Left colon (tissue), 2 donors: ENCODE measurements around the gene IGFN1. TPM values are rescaled to one million over a fixed set of nuclear protein-coding genes. Genes with fewer than 3 reads are reported as not detected.

Experiments used
- ATAC-seq: fragments of 200-7000 bp; cut with Tn5 transposase; one replicate; pipeline ENCODE4 v1.9.1; 2020; ENCODE audit warnings: mild to moderate bottlenecking, moderate library complexity
- DNase-seq, 2 donors: peaks; one replicate each; pipeline ENCODE4 v3.0.0-alpha.2; 2020
- intact Hi-C, 2 donors: fragments of 100-400 bp; cut with DNase I in 1 of 2; cut with micrococcal nuclease in 1 of 2; formaldehyde crosslinking; loops; one replicate each; pipeline versions ENCODE4 v1.11.2 to v1.14.0; 2022; cut with DNase I, micrococcal nuclease
- total RNA-seq, 2 donors: library from RNA; stranded (reverse); fragmentation: NEBNext Ultra II Directional; extraction: Animal tissue kit (Norgen Biotek cat#: 25700); gene quantifications; one replicate each; pipeline ENCODE4 v1.2.1, GENCODE V29; 2021
- donor health status: DM: no; HTN: no; CAD: no.
- donor health status: DM: yes; HTN: yes; CAD: no.

IGFN1 gene
- total RNA-seq, 2 donors from 2014 or later: 0.39 TPM; not detected in 1

DNA sequence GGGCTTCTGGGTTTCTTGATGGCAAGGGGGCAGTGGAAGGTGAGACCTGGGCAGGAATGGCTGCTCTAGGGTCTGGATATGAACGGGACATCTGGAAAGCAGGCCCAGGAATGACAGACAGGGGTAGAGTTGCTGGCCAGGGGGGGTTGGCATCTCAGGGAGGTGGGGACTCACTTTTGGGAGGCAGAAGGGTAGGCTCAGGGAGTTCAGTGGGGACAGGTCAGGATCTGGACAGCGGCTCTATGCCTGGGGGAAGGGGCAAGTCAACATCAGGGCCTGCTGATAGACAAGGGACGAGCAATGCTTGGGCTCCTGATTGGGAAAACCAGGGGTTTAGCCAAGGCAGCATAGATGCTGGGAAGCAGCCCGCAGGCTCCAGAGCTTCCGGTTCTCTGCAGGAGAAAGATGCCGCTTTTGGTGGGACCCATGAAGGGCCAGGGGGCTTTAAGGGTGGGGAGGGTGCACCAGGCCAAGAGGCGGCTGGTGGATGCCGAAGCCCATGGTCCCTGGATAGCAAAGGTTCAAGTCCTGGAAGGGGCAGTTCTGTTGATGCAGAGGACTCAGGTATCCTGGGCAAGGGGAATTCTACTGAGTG, 21.9 kb downstream of the IGFN1 start:
- no peak for ATAC-seq
- intact Hi-C loops: no loop called here
- DNase-seq: no peak

DNA sequence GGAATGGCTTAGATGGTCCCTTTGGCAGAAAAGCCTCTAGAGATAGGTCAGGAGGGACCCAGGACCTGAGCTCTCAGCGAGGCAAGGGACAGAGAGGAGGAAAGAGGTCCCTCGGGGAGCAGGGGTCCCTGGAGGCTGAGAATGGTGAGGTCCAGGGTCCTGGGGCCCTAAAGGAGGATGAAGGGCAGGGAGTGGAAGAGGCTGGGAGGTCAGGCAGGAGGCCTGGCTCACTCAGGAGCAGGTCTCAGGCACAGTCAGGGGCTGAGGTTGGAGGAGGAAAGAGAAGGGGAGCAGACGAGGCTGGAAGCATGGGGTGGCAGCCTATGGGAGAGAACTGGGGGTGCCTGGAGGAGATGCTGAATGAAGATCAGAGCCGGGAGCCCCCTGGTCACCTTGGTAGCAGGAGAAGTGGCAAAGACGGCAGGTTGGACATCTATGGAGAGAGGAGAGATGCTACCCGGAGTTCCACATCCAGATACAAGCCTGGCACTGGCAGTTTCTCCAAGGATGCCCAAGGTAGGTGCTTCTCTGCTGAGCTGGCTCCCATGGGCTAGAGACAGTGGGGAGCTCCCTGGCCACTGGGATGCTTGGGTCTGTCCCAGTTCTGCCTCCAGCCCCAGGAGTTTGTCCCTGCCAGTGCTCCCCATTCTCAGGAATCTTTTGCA, 22.6 kb downstream of the IGFN1 start:
- intact Hi-C loops: no loop called here
- DNase-seq (no peak), ATAC-seq (no peak)

DNA sequence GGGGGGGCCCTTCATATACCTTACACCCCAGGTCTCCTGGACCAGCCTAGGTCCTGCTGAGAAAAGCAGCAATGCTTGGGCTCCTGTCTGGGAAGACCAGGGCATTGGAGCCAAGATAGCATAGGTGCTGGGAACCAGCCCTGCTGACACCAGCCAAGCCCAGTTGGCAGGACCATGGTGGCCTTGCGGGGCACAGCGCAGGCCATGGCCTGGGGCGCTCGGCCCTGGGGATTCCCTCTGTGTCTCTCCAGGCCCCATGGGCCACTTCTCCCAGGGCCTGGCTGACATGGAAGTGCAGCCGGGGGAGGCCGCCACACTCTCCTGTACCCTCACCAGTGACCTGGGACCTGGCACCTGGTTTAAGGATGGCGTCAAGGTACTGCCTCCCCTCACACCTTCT, 23.3 kb downstream of the IGFN1 start:
- ATAC-seq: no peak
- intact Hi-C loops: no loop called here
- no peak for DNase-seq

DNA sequence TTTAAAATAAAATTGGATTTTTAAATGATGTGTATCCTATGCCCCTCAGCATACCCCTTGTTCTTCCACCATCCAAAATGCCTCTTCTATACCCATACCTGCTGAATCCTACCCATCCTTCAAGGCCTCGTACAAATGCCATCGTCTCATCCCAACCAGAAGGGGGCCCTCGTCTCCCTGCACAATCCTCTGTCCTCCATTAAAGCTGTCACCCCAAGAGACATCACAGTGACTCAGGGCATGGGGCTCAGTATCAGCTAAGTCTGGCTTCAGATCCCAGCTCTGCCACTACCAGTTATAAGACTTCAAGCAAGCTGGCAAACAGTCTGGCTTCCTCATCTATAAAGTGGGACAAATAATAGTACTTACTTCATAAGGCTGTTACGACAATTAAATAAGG, 23.8 kb downstream of the IGFN1 start:
- intact Hi-C loops: no loop called here
- no peak for DNase-seq
- no peak for ATAC-seq

DNA sequence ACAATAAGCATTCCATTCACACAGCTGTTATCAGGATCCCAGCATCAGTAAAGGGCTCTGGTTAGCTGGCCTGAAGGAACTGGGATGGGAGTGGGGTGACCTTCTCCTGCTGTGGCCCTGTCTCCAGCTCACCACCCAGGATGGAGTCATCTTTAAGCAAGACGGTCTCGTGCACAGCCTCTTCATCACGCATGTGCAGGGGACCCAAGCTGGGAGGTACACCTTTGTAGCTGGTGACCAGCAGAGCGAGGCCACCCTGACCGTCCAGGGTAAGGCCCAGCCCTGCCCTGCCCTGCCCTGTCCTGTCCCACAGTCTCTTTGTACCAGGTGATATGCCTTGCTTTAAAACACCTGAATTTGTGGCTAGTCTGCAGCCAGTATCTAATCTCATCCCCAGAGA, 24.3 kb downstream of the IGFN1 start:
- DNase-seq (no peak), ATAC-seq (no peak)
- intact Hi-C loops: no loop called here

DNA sequence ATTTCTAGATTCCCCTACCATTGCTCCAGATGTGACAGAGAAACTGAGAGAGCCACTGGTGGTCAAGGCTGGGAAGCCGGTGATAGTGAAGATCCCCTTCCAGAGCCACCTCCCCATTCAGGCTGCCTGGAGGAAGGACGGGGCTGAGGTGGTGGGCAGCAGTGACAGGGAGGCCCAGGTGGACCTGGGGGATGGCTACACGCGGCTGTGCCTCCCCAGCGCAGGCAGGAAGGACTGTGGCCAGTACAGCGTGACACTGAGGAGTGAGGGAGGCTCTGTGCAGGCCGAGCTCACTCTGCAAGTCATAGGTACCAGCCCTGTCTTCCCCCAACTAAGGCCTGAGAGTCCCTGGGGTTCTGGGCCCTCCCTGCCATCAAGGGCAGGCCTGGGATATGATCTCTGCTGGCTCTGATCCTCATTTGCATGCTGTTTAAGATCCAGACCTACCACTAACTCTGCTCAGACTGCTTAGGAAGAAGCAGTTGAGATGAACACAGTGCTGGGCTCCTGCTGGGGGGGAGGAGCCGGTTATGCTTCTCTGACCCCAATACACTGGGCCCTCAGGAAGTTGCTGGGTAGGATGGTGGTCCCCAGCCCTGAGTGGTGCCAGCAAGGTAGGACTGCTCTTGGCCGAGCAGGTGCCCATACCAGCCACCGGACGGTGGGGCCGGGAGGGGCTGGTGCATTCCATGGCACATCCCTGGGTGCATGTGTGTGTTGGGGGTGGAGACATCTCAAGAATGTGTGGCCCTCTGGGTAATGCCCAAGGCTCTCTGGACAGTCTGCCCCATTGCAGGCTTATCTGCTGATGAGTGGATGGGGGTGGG, 25.1 kb downstream of the IGFN1 start:
- ATAC-seq (no peak), DNase-seq (no peak)
- intact Hi-C loops: no loop called here

DNA sequence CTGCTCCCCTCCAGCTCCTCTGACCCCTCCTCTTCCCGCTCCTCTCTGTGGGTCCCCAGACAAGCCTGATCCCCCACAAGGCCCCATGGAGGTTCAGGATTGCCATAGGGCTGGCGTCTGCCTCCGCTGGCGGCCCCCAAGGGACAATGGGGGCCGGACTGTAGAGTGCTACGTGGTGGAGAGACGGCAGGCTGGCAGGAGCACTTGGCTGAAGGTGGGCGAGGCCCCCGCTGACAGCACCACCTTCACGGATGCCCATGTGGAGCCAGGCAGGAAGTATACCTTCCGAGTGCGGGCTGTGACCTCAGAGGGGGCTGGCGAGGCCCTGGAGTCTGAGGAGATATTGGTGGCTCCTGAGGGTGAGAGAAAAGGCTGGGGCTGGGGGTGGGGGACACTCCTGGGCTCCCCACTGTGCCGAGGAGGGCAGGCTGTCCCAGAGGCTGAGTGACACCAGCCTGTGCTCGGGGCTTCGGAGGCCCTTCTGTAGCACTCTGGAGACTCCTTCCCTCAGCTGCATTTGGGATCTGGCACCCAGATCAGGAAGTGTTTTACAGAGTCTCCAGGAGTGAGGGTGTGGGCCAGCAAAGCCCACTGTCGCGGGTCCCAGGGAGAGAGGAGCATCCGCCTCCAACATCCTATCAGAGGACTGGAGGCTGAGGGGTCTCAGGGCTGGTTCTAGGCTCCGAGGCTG, 25.9 kb downstream of the IGFN1 start:
- DNase-seq (no peak), ATAC-seq (no peak)
- intact Hi-C loops: no loop called here

DNA sequence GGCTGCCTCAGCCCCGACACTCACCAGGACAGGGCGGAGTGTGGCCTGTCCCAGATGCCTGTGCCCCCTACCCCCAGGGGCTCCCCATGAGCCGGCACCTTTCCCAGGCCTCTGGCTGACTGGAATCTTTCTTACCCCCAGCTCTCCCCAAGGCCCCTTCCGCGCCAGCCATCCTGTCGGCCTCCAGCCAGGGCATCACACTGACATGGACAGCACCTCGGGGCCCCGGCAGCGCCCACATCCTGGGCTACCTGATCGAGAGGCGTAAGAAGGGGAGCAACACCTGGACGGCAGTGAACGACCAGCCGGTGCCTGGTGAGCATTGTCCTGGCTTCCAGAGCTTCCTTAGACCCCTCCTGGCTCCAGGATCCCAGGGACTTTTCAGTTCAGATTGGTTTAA, 26.5 kb downstream of the IGFN1 start:
- ATAC-seq: no peak
- DNase-seq: no peak
- intact Hi-C loops: no loop called here

DNA sequence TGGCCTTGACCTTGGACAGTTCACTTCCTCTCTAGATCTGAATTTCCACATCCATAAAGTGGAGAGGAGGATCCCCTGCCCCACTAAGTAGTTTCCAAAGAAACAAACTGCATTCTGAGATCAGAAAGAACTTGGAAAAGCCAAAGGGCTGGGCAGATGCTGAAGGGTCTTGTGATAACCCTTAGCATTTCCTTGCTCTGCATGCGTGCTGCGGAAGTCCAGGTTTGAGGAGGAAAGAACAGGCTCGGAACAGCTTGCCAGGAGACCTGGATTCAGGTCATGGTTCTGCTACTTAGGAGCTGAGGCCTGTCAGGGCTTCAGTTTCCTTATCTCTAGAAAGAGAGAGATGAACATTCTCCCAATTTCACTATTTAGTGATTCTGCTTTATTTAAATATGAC, 27.2 kb downstream of the IGFN1 start:
- DNase-seq (no peak), ATAC-seq (no peak)
- intact Hi-C loops: no loop called here

DNA sequence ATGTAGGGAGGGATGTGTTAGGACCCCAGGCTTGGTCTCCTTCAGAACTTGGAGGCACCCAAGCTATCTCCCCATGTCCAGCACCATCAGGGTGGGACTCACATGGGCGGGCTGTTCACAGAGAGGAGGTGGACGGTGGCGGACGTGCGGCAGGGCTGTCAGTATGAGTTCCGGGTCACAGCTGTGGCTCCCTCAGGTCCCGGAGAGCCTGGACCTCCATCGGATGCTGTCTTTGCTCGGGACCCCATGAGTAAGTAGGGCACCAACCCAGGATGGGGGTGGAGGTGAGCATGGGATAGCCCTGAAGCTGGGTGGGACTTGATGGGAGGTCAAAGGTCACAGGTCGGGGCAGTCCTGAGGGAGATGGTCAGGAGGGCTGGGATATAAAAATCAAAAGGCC, 27.8 kb downstream of the IGFN1 start:
- ATAC-seq: no peak
- intact Hi-C loops: no loop called here
- DNase-seq: no peak

DNA sequence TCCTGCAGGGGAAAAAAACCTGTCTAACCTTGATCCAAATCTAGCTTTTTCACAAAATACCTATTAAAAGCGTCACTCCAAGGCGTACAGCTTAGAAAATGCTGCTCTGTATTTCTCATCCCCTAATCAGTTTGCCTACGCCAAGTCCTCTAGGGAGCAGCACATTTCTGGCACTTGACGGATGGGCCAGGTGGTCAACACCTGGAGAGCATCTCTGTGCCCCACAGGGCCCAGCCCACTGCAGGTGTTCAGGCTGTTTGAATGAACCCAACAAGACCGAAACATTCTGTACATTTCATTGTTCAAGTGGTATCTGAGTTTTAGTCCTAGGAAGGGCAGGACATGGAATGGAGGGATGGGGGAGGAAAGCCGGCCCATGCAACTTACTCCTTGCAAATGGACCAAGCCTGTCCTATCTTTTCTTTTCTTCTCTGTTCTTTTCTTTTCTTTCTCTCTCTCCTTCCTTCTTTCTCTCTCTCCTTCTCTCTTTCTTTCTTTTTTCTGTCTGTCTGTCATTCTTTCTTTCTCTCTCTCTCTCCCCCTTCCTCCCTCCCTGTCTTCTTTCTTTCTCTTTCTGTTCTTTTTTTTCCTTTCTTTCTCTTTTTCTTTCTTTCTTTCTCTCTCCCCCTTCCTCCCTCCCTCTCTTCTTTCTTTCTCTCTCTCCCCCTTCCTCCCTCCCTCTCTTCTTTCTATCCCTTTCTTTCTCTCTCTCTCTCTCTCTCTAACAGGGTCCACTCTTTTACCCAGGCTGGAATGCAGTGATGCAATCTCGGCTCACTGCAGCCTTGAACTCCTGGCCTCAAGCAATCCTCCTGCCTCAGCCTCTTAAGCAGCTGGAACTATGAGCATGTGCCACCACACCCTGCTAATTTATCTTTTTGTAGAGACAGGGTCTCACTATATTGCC, 29.1 kb downstream of the IGFN1 start:
- ATAC-seq: no peak
- intact Hi-C loops: loop anchor here in 1 of 2 donors (10.0 kb wide), 2 partner anchors 75 to 245 kb away; no protein-coding TSS in a partner anchor
- no peak for DNase-seq

DNA sequence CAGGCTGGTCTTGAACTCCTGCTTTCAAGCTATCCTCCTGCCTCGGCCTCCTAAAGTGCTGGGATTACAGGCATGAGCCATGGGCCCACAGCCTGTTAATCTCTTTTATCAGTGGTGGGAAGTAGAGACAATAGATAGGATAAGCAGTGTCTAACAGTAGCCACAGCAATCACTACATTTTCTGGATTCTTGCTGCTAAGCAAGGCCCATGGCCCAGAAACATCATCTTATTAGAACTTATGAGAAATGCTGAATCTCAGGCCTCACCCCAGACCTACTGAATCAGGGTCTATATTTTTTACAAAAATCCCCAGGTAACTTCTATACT, 29.7 kb downstream of the IGFN1 start:
- ATAC-seq (no peak), DNase-seq (no peak)
- intact Hi-C loops: loop anchor here in 1 of 2 donors (10.0 kb wide), 2 partner anchors 76 to 246 kb away; no protein-coding TSS in a partner anchor

DNA sequence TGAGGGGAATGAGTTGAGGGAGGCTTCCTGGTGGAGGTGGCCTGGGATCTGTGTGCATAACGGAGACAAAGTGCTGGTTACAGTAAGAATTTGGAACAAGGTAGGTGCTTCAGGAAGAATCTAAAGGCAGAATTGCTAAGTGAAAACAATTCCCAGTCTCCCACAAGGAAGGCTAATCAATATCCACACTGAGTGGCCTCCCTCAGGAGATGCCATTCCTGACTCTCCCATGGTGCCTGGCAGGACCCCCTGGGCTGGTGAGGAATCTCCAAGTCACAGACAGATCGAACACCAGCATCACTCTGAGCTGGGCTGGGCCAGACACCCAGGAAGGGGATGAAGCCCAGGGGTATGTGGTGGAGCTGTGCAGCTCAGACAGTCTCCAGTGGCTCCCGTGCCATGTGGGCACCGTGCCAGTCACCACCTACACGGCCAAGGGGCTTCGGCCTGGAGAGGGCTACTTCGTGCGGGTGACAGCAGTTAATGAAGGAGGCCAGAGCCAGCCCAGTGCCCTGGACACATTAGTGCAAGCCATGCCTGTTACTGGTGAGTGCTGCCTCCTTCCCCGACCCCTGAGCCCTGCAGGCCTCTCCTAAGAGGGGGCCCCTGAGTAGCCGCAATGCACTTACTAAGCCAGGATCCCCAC, 30.7 kb downstream of the IGFN1 start:
- ATAC-seq: no peak
- intact Hi-C loops: loop anchor here in 1 of 2 donors (10.0 kb wide), 2 partner anchors 77 to 247 kb away; no protein-coding TSS in a partner anchor
- no peak for DNase-seq

DNA sequence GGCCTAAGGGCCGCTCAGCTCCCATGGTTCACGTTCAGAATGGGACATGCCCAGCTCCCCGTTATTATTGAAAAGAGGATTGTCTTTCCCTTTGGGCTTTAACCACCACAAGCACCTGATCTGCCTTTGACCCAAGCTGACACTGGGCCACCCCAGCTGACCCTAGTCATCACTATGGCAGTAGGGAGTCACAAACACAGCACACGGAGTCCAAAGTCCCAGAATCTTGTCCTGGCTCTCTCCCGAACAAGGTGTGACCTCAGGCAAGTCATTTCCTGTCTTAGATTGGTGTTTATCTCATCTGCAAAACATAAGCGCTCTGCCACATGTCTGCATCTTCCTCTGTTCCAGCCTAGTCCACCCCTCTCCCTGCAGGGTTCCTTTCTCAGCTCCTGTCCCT, 31.5 kb downstream of the IGFN1 start:
- intact Hi-C loops: loop anchor here in 1 of 2 donors (10.0 kb wide), 2 partner anchors 77 to 247 kb away; no protein-coding TSS in a partner anchor
- DNase-seq (no peak), ATAC-seq (peak; percentile 90)

DNA sequence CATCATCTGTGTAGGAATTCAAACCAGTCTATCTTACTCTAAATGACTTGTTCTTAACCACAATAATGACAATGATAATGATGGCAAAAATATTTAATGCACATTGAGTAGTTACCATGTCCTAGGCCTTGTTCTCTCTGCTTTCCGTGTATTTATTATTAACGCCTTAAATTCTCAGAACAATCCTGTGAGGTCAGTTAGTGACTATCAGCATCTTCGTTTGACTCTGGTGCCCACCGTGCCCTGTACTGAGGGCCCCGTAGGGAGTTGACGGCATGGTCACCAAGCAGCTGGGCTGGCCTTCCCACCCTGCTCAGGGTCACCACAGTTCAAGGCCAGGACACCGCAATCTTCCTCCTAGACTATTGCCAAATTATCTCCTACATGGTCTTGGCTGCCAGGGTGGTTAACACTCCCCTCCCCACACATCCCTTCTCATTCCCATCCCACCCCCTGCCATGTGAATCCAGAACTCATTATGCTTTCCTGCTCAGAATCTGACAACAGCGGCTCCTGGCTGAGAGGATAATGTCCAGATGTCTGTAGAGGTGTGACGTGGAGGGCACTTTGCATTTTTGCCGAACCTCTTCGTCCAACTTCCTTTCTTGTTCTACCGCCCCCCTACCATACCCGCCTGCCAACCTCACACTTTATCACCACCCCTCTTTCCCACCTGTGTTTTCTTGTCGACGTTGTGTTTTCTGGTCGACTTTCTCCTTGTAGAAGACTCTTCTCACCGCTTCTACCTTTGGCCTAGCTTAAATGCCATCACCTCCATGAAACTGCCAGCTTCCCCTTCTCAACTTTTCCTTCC, 33.4 kb downstream of the IGFN1 start:
- ATAC-seq (no peak), DNase-seq (no peak)
- intact Hi-C loops: loop anchor here in 1 of 2 donors (10.0 kb wide), 2 partner anchors 79 to 249 kb away; no protein-coding TSS in a partner anchor

DNA sequence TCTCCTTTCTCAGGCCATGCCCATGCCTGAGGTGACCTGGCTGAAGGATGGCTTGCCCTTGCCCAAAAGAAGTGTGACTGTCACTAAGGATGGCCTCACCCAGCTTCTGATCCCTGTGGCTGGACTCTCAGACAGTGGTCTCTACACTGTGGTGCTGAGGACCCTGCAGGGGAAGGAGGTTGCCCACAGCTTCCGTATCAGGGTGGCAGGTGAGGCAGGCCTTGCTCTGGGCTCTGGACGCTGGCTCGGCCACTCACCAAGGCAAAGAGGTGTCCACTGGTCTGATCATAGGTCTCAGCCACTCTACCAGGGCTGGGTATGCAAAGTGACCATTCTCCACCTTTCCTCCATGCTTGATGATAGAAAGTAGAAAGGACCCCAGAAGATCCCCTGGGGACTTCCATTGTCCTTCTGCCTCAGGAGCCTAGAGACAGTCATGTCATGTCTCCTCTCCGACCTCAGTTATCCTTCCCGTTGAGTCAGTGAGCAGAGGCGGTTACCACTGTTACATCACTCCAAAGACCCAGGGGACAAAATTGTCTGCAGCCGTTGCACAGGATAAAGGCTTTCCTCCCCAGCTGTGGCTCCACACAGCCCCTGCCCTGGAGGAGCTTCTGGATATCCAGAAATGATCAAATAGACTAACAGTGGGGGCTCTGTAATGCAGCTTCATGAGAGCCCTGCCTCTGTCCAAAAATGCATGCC, 34.2 kb downstream of the IGFN1 start:
- DNase-seq: no peak
- ATAC-seq: no peak
- intact Hi-C loops: loop anchor here in 1 of 2 donors (10.0 kb wide), 2 partner anchors 80 to 250 kb away; no protein-coding TSS in a partner anchor
